ENCODE measurements around the gene PRAMEF1. TPM values are rescaled to one million over a fixed set of nuclear protein-coding genes. Genes with fewer than 3 reads are reported as not detected.
A peak's percentile ranks its signal among the peaks of the same experiment; 100 is the strongest.

PRAMEF1 gene
- total RNA-seq, 1 donor from 2014 or later, result not detected

GRCh38 chr1:12761781-12762180, 29.4 kb upstream of the PRAMEF1 start:
- no peak for TF ChIP-seq CTCF (conservative IDR thresholded peaks at IDR 0.05)
- Mint-ChIP-seq H3K27ac (no peak overlapping the region), H3K36me3 (no peaks in the 10 kb centered on the region), H3K9me3 (peaks cover 4% of the 10 kb centered on the region), H3K4me1 (ENCODE audit: unreplicated experiment) (no peaks in the 10 kb centered on the region), H3K4me3 (no peak overlapping the region), H3K27me3 (peaks cover 20% of the 10 kb centered on the region)
- DNase-seq (ENCODE audit: extremely low spot score, unreplicated experiment), result no peak

- H3K9me3 Mint-ChIP-seq, result peaks cover 2% of the 10 kb centered on the region
- no peaks in the 10 kb centered on the region for H3K36me3 Mint-ChIP-seq
- H3K4me3 Mint-ChIP-seq, result no peak overlapping the region
- no peak for DNase-seq (ENCODE audit: extremely low spot score, unreplicated experiment)
- no peak for TF ChIP-seq CTCF (conservative IDR thresholded peaks at IDR 0.05)
- no peak overlapping the region for H3K27ac Mint-ChIP-seq
- no peaks in the 10 kb centered on the region for H3K4me1 Mint-ChIP-seq (ENCODE audit: unreplicated experiment)
- H3K27me3 Mint-ChIP-seq, result peaks cover 22% of the 10 kb centered on the region
Observed at GRCh38 chr1:12762766-12763165, 28.4 kb upstream of the PRAMEF1 start.

- Mint-ChIP-seq H3K9me3 (no peaks in the 10 kb centered on the region), H3K27me3 (peaks cover 19% of the 10 kb centered on the region), H3K4me3 (no peak overlapping the region)
Observed at GRCh38 chr1:12763479-12763878, 27.7 kb upstream of the PRAMEF1 start.

GRCh38 chr1:12764016-12764415, 27.2 kb upstream of the PRAMEF1 start:
- Mint-ChIP-seq H3K4me1 (ENCODE audit: unreplicated experiment) (no peaks in the 10 kb centered on the region), H3K9me3 (no peaks in the 10 kb centered on the region), H3K36me3 (no peaks in the 10 kb centered on the region), H3K27ac (no peak overlapping the region), H3K27me3 (peaks cover 19% of the 10 kb centered on the region), H3K4me3 (no peak overlapping the region)
- TF ChIP-seq CTCF (conservative IDR thresholded peaks at IDR 0.05), result no peak
- DNase-seq (ENCODE audit: extremely low spot score, unreplicated experiment), result no peak

More at GRCh38 chr1:12763479-12763878, 27.7 kb upstream of the PRAMEF1 start:
- no peaks in the 10 kb centered on the region for H3K36me3 Mint-ChIP-seq
- no peak overlapping the region for H3K27ac Mint-ChIP-seq
- no peaks in the 10 kb centered on the region for H3K4me1 Mint-ChIP-seq (ENCODE audit: unreplicated experiment)
- no peak for DNase-seq (ENCODE audit: extremely low spot score, unreplicated experiment)
- no peak for TF ChIP-seq CTCF (conservative IDR thresholded peaks at IDR 0.05)

- no peaks in the 10 kb centered on the region for H3K36me3 Mint-ChIP-seq
- H3K27me3 Mint-ChIP-seq, result peaks cover 37% of the 10 kb centered on the region
- no peak for TF ChIP-seq CTCF (conservative IDR thresholded peaks at IDR 0.05)
- no peaks in the 10 kb centered on the region for H3K4me1 Mint-ChIP-seq (ENCODE audit: unreplicated experiment)
- no peak for DNase-seq (ENCODE audit: extremely low spot score, unreplicated experiment)
- H3K9me3 Mint-ChIP-seq, result no peaks in the 10 kb centered on the region
- no peak overlapping the region for H3K4me3 Mint-ChIP-seq
- H3K27ac Mint-ChIP-seq, result no peak overlapping the region
Observed at GRCh38 chr1:12769031-12769430, 22.2 kb upstream of the PRAMEF1 start.

- no peaks in the 10 kb centered on the region for H3K36me3 Mint-ChIP-seq
- DNase-seq (ENCODE audit: extremely low spot score, unreplicated experiment), result no peak
- H3K9me3 Mint-ChIP-seq, result no peaks in the 10 kb centered on the region
- H3K4me3 Mint-ChIP-seq, result no peak overlapping the region
- H3K27ac Mint-ChIP-seq, result peak overlapping the region; percentile 39
- H3K27me3 Mint-ChIP-seq, result peaks cover 40% of the 10 kb centered on the region
- TF ChIP-seq CTCF (conservative IDR thresholded peaks at IDR 0.05), result no peak
- no peaks in the 10 kb centered on the region for H3K4me1 Mint-ChIP-seq (ENCODE audit: unreplicated experiment)
Observed at GRCh38 chr1:12769976-12770505, 21.2 kb upstream of the PRAMEF1 start.

All from type B pancreatic cell (in vitro differentiated cells).